HUDEP-2 (cell line): ENCODE data around the gene C1QTNF12.
"Not testable (repeated sequence)": the region's sequence is repeated elsewhere in the genome, so short reads cannot be mapped to it uniquely, and the experiment has no call there.

Experiments used
- DNase-seq, 76 experiments: peaks; one replicate each; lab custom pipeline; 2025; ENCODE audit not compliant: unreplicated experiment in 76 of 76; lab: John Stamatoyannopoulos, UW

C1QTNF12 gene

GRCh38 chr1:1260843-1261560, 14.5 kb upstream of the C1QTNF12 start:
- peak in 73 of 76 experiments; percentile 30 to 89 (median 74) for DNase-seq

DNA sequence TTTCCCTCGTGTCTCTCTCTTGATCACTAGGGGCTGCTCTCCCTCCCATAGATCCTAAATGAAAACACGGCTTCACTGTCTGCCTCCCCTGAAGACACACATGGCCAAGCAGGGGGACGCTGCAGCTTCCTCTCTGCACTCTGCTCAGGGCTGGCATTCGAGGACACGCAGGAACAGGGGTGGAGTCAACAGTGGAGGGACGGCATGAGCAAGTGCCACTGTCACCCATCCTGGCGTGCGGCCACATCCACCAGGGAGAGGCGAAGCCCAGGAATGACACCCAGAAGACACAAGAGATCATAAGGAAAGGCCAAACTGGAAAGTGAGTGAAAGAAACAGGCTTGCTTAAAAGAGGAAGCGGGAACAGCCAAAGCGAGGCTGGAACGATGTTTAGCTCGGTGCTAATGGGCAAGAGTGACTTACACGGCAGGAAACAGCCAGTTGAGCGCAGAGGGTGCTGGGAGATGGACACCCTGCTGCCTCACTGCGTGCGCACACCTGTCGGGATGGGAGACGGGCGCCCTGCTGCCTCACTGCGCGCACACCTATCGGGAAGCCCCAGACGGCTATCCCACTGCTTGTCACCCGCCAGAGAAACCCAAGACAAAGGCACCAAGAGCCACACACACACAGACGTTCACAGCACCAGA, 13.6 kb upstream of the C1QTNF12 start:
- peak in 23 of 76 experiments; percentile 5 to 53 (median 26) for DNase-seq

GRCh38 chr1:1259540-1259939, 13.0 kb upstream of the C1QTNF12 start:
- no peak for DNase-seq

GRCh38 chr1:1259119-1259488, 12.6 kb upstream of the C1QTNF12 start:
- no peak for DNase-seq

GRCh38 chr1:1256956-1257871, 10.7 kb upstream of the C1QTNF12 start:
- DNase-seq = no peak

GRCh38 chr1:1255611-1256010, 9.1 kb upstream of the C1QTNF12 start:
- no peak for DNase-seq

- no peak for DNase-seq
Observed at GRCh38 chr1:1255078-1255477, 8.6 kb upstream of the C1QTNF12 start.

GRCh38 chr1:1254667-1254998, 8.1 kb upstream of the C1QTNF12 start:
- no peak for DNase-seq

DNA sequence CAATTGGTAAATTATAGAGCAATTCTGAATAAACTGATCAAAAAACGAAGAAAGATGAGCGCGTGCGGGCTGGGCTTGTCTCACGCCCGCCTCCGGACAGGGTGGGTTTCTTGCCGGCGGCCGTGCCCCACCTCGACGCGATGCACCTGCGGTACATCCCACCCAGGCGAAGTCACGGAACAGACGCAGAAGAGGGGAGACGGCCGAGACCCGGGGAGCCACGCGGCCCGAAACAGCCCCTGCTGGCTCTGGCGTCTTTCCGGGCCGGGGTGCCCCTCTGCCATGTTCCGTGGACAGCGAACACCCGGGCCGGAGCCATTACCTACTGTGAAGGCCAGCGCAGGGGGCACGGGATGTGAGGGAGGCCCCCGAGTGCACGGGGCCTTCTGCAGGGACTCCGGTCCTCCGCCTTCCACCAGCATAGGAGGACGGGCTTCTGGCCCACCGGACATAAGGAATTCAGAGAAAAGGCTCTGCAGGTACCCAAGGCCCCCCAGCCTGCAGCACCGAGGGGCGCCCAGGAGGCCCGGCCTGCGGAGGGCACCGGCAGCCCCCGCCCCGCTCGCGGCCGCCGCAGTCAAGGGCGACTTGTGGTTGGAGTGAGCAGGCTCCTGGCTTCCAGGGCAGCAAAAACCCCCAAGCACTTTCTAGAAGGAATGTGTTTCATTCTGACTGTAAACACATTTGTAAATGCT, 7.6 kb upstream of the C1QTNF12 start:
- DNase-seq = no peak

DNA sequence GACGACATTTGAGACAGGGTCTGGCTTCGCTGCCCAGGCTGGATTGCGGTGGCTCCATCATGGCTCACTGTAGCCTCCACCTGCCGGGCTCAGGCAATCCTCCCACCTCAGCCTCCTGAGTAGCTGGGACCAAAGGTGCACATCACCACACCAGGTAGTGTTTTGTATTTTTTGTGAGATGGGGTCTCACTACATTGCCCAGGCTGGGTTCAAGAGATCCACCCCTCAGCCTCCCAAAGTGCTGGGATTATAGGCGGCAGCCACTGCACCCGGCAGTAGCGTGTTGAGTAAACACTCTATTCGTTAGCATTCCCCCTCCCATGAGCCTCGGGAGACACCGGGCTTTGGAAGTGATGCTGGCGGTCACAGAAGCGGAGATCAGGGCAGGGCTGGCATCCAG, 6.8 kb upstream of the C1QTNF12 start:
- no peak for DNase-seq

DNA sequence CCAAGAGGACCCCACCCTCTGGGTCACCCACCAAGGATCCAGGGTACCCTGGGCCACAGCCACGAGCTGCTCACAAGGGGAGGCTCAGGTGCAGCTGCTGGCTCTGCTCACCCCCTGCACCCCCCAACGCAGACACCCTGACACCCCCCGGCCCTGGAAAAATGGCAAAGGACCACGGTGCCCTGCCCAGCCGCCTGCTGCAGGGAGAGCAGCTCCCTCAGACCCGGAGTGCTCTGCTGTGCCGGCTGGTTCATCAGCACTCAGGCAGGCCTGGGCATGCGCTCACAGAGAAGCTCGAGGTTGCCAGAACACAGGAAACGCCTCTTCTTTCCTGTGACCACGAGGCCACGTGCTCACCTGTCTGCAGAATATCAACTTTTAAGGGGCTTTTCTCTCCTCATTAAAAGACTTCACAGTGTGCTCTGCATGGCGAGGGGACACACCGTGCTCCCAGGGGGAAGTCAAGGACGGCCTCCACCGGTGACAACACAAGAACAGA, 4.3 kb upstream of the C1QTNF12 start:
- no peak for DNase-seq

DNA sequence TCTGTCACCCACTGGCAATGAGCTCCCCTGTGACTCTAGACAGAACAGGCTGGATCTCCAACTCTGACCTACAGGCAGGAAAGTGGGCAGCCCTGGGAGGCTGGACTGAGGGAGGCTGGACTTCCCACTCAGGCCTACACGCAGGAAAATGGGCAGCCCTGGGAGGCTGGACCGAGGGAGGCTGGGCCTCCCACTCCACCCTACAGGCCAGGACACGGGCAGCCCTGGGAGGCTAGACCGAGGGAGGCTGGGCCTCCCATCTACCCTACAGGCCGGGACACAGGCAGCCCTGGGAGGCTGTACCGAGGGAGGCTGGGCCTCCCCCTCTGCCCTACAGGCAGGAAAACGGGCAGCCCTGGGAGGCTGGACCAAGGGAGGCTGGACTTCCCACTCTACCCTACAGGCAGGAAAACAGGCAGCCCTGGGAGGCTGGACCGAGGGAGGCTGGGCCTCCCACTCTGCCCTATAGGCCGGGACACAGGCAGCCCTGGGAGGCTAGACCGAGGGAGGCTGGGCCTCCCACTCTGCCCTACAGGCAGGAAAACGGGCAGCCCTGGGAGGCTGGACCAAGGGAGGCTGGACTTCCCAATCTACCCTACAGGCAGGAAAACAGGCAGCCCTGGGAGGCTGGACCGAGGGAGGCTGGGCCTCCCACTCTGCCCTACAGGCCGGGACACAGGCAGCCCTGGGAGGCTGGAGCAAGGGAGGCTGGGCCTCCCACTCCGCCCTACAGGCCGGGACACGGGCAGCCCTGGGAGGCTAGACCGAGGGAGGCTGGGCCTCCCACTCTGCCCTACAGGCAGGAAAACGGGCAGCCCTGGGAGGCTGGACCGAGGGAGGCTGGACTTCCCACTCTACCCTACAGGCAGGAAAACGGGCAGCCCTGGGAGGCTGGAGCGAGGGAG, 1.7 kb upstream of the C1QTNF12 start:
- not testable (repeated sequence) for DNase-seq

GRCh38 chr1:1247341-1247913, 905 bp upstream of the C1QTNF12 start:
- DNase-seq = no peak

DNA sequence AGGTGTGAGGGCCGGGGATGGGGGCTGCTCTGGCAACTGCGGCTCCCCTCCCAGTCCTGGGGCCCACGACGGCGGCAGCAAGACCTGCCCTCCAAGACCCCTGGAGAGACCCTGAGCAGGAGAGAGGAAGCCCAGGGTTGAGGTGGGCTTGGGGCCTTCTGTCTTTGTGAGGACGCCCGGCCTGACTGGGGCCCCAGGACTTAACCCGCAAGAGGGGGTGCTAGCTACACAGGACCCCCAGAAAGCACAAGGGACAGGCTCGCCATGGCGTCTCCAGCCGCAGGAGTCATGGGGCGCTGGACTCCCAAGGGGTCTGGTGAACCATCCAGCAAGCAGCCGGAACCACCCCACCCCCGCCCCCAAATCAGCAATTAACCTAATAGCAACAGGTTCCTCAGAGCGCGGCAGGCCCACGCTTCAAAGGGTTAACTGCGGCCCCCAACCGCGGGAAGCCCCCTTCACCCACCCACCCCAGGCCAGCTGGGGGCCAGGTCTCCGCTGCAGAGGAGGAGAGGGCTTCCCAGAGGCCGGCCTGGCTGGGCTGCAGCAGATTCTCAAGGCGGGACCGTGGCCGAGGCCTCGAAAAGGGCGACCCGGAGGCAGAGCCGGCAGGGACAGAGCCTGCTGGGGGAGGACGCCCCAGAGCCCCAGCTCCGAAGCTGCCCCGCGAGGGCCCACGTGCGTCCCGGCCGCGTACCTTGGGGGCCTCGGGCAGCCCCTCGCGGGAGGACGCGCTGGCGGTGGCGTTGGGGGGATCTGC, 525 bp downstream of the C1QTNF12 start:
- no peak for DNase-seq

DNA sequence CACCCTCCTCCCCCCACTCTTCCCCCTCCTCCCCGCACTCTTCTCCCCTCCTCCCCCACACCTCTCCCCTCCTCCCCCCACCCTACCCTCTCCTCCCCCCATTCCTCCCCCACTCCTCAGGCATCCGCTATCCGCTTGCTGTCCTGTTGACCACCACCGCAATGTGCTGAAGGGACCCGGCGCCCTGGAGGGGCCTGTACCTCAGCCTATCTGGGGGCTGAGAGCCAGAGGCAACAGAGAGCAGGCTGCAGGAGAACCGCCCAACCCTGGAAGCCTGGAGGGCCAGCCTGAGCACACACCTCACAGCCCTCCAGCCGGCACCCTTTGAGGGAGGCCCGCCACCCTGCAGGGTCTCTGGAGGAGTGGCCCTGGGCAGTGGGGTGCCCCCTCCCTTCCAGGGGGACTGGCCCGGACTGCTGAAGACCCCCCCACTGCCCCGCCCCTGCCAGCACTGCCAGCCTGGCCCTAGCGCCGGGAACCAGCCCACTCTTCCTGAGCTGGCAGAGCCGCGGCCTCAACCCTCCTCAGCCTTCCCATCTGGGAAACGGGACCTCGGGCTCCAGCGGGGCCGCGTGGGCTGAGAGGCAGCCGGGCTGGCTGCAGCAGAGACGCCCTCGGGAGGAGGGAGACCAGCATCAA, 1.2 kb downstream of the C1QTNF12 start:
- no peak for DNase-seq

DNA sequence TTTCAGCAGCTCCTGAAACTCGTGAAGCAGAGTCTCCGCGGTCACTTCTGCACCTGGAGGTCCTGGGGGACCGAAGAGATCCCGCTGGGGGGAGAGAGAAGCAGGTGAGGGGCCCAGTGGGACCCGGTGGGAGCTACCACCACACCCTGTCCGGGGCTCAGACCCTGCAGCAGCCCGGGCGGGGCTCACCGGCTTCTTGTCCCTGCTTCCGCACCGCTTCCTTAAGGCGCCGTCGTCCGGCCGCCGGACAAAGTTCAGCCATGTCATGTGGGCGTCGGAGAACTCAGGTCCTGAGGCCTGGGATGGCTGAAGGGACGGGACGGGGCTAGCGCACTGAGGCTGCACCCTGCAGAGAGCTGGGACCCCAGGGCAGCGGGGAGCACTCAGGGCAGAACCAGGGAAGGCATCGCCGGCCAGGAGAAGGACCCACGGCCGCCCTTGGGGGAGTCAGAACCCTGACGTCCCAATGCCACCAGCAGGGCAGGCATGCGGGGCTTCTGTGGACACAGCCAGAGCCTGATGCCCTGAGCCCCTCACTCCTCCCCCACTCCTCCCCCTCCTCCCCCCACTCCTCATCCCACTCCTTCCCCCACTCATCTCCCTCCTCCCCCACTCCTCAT, 2.2 kb downstream of the C1QTNF12 start:
- no peak for DNase-seq

GRCh38 chr1:1243807-1244191, 2.7 kb downstream of the C1QTNF12 start:
- no peak for DNase-seq

- DNase-seq = no peak
Observed at GRCh38 chr1:1243266-1243660, 3.3 kb downstream of the C1QTNF12 start.
